Activated B cell treated with CpG ODN at 0.5 μM for 24 hours (primary cell): ENCODE results near the gene AUTS2. TPM values are rescaled to one million over a fixed set of nuclear protein-coding genes. Genes with fewer than 3 reads are reported as not detected.
"Not testable (repeated sequence)": the region's sequence is repeated elsewhere in the genome, so short reads cannot be mapped to it uniquely, and the experiment has no call there.

Source experiments
- ATAC-seq: fragments of 200-7000 bp; cut with Tn5 transposase; one replicate; pipeline ENCODE4 v1.10.0; 2021; ENCODE audit warnings: low read depth, mild to moderate bottlenecking, moderate library complexity
- CTCF ChIA-PET: fragments of 350-600 bp; sonication (Branson Sonifier 250); formaldehyde crosslinking; loops from one replicate; lab custom pipeline; 2021; ENCODE audit warnings: antibody characterized with exemption; lab: Charles Lee
- POLR2A ChIA-PET: fragments of 350-600 bp; sonication (Branson Sonifier 250); formaldehyde crosslinking; loops from one replicate; lab custom pipeline; 2021; ENCODE audit warnings: antibody characterized with exemption; lab: Charles Lee
- DNase-seq: peaks from one replicate; pipeline ENCODE4 v3.0.0; 2022
- H3K27ac Mint-ChIP-seq: one replicate; pipeline ENCODE4 v1.8.0; 2020; ENCODE audit warnings: mixed read lengths
- H3K27me3 Mint-ChIP-seq: one replicate; pipeline ENCODE4 v1.8.0; 2021; ENCODE audit warnings: mixed read lengths
- H3K36me3 Mint-ChIP-seq: one replicate; pipeline ENCODE4 v1.8.0; 2021; ENCODE audit warnings: low read depth, mixed read lengths
- H3K4me1 Mint-ChIP-seq: one replicate; pipeline ENCODE4 v1.8.0; 2021; ENCODE audit warnings: mixed read lengths
- H3K4me3 Mint-ChIP-seq: one replicate; pipeline ENCODE4 v1.8.0; 2020; ENCODE audit warnings: mild to moderate bottlenecking, mixed read lengths
- H3K9me3 Mint-ChIP-seq: one replicate; pipeline ENCODE4 v1.8.0; 2020; ENCODE audit warnings: mixed read lengths
- intact Hi-C: fragments of 100-400 bp; cut with micrococcal nuclease; formaldehyde crosslinking; loops from one replicate; pipeline ENCODE4 v1.15.1; 2024
- total RNA-seq: library from RNA; stranded (reverse); gene quantifications from 2 replicates; pipeline ENCODE4 v1.2.3, GENCODE V29; 2022
- TF ChIP-seq, protein P1 (sequence below): fragments of 200-600 bp; IDR thresholded peaks from one replicate; pipeline ENCODE4 v1.8.0; 2022; ENCODE audit warnings: antibody characterized with exemption, mild to moderate bottlenecking

Gene AUTS2
- total RNA-seq, 1 donor from 2014 or later: 15.9 TPM

DNA sequence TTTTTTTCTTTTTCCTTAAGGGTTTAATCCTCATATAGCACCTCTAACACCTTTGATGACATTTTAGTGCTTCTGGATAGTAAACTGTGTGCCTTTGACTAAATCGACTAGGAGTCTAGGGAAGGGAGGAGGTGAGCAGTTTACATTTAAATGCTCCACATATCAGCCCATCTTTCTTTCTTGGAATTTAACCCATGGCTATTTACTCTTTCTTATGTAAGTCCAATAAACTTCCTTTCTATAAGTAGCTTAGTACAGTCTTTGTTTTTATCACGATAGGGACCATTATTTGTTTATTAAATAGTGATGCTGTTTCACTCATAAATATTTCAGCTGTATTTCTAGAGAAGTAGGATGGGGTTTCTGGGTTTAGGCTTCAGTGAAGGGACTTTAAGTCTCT lies 669.9 kb downstream of the AUTS2 start:
- intact Hi-C loops: no loop called here
- Mint-ChIP-seq H3K36me3 (peaks cover 1% of the 10 kb centered on the region), H3K4me3 (no peak overlapping the region), H3K27me3 (no peaks in the 10 kb centered on the region), H3K4me1 (no peaks in the 10 kb centered on the region), H3K9me3 (no peaks in the 10 kb centered on the region), H3K27ac (no peak overlapping the region)
- no peak for ATAC-seq
- TF ChIP-seq, protein P1, sequence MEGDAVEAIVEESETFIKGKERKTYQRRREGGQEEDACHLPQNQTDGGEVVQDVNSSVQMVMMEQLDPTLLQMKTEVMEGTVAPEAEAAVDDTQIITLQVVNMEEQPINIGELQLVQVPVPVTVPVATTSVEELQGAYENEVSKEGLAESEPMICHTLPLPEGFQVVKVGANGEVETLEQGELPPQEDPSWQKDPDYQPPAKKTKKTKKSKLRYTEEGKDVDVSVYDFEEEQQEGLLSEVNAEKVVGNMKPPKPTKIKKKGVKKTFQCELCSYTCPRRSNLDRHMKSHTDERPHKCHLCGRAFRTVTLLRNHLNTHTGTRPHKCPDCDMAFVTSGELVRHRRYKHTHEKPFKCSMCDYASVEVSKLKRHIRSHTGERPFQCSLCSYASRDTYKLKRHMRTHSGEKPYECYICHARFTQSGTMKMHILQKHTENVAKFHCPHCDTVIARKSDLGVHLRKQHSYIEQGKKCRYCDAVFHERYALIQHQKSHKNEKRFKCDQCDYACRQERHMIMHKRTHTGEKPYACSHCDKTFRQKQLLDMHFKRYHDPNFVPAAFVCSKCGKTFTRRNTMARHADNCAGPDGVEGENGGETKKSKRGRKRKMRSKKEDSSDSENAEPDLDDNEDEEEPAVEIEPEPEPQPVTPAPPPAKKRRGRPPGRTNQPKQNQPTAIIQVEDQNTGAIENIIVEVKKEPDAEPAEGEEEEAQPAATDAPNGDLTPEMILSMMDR: no peak
- ChIA-PET CTCF (no interaction called here), POLR2A (no interaction called here)
- DNase-seq: no peak

GRCh38 chr7:70270149-70270548 lies 671.9 kb downstream of the AUTS2 start:
- no peak for DNase-seq
- POLR2A ChIA-PET: no interaction called here
- H3K36me3 Mint-ChIP-seq: peaks cover 1% of the 10 kb centered on the region
- H3K4me1 Mint-ChIP-seq: peaks cover 4% of the 10 kb centered on the region
- no peak overlapping the region for H3K27ac Mint-ChIP-seq
- TF ChIP-seq, protein P1: no peak
- no peaks in the 10 kb centered on the region for H3K27me3 Mint-ChIP-seq
- ATAC-seq: no peak
- intact Hi-C loops: no loop called here
- no peaks in the 10 kb centered on the region for H3K9me3 Mint-ChIP-seq
- CTCF ChIA-PET: no interaction called here
- H3K4me3 Mint-ChIP-seq: no peak overlapping the region

GRCh38 chr7:70271617-70272081 lies 673.4 kb downstream of the AUTS2 start:
- POLR2A ChIA-PET: no interaction called here
- H3K36me3 Mint-ChIP-seq: peaks cover 1% of the 10 kb centered on the region

GRCh38 chr7:70275570-70275969 lies 677.3 kb downstream of the AUTS2 start:
- H3K27me3 Mint-ChIP-seq, DNase-seq, H3K4me3 Mint-ChIP-seq, ATAC-seq, intact Hi-C loops, H3K9me3 Mint-ChIP-seq, CTCF ChIA-PET, POLR2A ChIA-PET, H3K36me3 Mint-ChIP-seq: not testable (repeated sequence)
- Mint-ChIP-seq H3K27ac (peak overlapping the region; percentile 1), H3K4me1 (peaks cover 13% of the 10 kb centered on the region)

More at GRCh38 chr7:70271617-70272081, 673.4 kb downstream of the AUTS2 start:
- Mint-ChIP-seq H3K4me1 (peaks cover 13% of the 10 kb centered on the region), H3K4me3 (no peak overlapping the region), H3K27me3 (no peaks in the 10 kb centered on the region), H3K9me3 (no peaks in the 10 kb centered on the region), H3K27ac (no peak overlapping the region)
- intact Hi-C loops: no loop called here
- CTCF ChIA-PET: no interaction called here
- no peak for DNase-seq
- no peak for ATAC-seq
- TF ChIP-seq, protein P1: no peak

DNA sequence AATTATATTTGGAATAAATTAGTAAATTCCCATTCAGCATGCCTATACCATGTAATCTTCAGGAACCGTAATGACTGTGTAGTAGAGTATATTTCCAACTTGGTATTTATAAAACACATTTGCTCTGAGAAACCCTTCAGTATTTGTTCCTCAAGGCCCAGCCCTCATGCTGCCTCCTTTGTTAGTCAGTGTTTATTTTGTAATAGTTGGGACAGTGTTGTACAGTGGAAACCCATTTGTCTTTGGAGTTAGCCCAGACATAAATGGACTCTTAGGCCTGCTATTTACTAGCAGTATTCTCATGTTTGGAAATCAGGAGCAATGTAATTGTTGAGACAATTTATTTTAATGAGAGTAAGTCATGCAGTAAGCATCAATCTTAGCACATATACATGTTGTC lies 686.9 kb downstream of the AUTS2 start:
- no peak overlapping the region for H3K27ac Mint-ChIP-seq
- H3K4me1 Mint-ChIP-seq: no peaks in the 10 kb centered on the region
- H3K9me3 Mint-ChIP-seq: no peaks in the 10 kb centered on the region
- ChIA-PET CTCF (no interaction called here), POLR2A (no interaction called here)
- no peak overlapping the region for H3K4me3 Mint-ChIP-seq
- TF ChIP-seq, protein P1: no peak
- no peak for DNase-seq
- intact Hi-C loops: no loop called here
- H3K36me3 Mint-ChIP-seq: no peaks in the 10 kb centered on the region
- no peaks in the 10 kb centered on the region for H3K27me3 Mint-ChIP-seq
- ATAC-seq: no peak

- Mint-ChIP-seq H3K4me1 (no peaks in the 10 kb centered on the region), H3K4me3 (no peak overlapping the region), H3K36me3 (no peaks in the 10 kb centered on the region), H3K27ac (no peak overlapping the region), H3K9me3 (no peaks in the 10 kb centered on the region), H3K27me3 (no peaks in the 10 kb centered on the region)
- ChIA-PET CTCF (no interaction called here), POLR2A (no interaction called here)
- intact Hi-C loops: no loop called here
- DNase-seq (no peak), ATAC-seq (no peak)
- TF ChIP-seq, protein P1: no peak
Measured at GRCh38 chr7:70285854-70286253, 687.6 kb downstream of the AUTS2 start.
